Upper lobe of right lung (tissue), 1 donor: ENCODE measurements around the gene ITGB7. TPM values are rescaled to one million over a fixed set of nuclear protein-coding genes. Genes with fewer than 3 reads are reported as not detected.
"Not testable (repeated sequence)": the region's sequence is repeated elsewhere in the genome, so short reads cannot be mapped to it uniquely, and the experiment has no call there.

Experiments
- ATAC-seq: fragments of 200-7000 bp; cut with Tn5 transposase; one replicate; pipeline ENCODE4 v1.9.1; 2020; ENCODE audit warnings: mild to moderate bottlenecking, moderate library complexity
- DNase-seq: peaks from one replicate; pipeline ENCODE4 v3.0.0-alpha.2; 2020
- H3K27ac ChIP-seq: fragments of 200-600 bp; one replicate; pipeline ENCODE4 v1.8.0; 2022
- H3K27me3 ChIP-seq: fragments of 200-600 bp; one replicate; pipeline ENCODE4 v1.8.0; 2022; ENCODE audit warnings: mild to moderate bottlenecking
- H3K36me3 ChIP-seq: fragments of 200-600 bp; one replicate; pipeline ENCODE4 v1.8.0; 2022
- H3K4me1 ChIP-seq: fragments of 200-600 bp; one replicate; pipeline ENCODE4 v1.8.0; 2022
- H3K4me3 ChIP-seq: fragments of 200-600 bp; one replicate; pipeline ENCODE4 v1.8.0; 2022; ENCODE audit warnings: mild to moderate bottlenecking
- H3K9me3 ChIP-seq: fragments of 200-600 bp; one replicate; pipeline ENCODE4 v1.8.0; 2022
- intact Hi-C: fragments of 100-400 bp; cut with DNase I; formaldehyde crosslinking; loops from one replicate; pipeline ENCODE4 v1.11.0; 2022
- total RNA-seq: library from RNA; stranded (reverse); fragmentation: NEBNext Ultra II Directional; extraction: Animal tissue kit (Norgen Biotek cat#: 25700); gene quantifications from one replicate; pipeline ENCODE4 v1.2.1, GENCODE V29; 2021
- TF ChIP-seq, protein P1 (sequence below): fragments of 200-600 bp; IDR thresholded peaks from one replicate; pipeline ENCODE4 v1.8.0; 2022; ENCODE audit warnings: antibody characterized with exemption
- donor health status: DM: no; HTN: yes; CAD: no; lungs with severe emphysema.

The ITGB7 gene
- total RNA-seq, 1 donor from 2014 or later: 7.7 TPM

DNA sequence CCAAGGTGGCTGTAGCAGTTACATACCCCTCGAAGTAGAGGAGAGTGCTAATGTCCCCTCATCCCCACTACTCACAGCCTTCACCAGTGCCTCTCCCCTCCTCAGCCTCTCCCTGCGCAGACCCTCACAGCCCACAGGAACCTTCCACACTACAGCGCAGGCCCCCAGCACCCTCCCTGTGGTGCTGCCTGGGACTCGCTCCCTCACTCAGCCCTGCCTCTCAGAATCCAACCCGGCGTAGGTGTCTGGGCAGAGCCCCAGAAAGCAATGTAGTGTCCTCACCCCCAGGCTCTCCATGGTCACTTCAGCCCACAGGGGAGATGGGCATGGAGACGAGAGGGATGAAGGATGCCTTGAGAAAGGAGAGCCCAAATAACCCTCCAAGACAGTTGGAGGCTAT lies 37.4 kb downstream of the ITGB7 start:
- Histone ChIP-seq H3K4me1 (no peaks in the 10 kb centered on the region), H3K4me3 (no peak overlapping the region), H3K27me3 (no peaks in the 10 kb centered on the region), H3K36me3 (peaks cover 15% of the 10 kb centered on the region), H3K9me3 (no peaks in the 10 kb centered on the region), H3K27ac (no peak overlapping the region)
- intact Hi-C loops: no loop called here
- TF ChIP-seq, protein P1, sequence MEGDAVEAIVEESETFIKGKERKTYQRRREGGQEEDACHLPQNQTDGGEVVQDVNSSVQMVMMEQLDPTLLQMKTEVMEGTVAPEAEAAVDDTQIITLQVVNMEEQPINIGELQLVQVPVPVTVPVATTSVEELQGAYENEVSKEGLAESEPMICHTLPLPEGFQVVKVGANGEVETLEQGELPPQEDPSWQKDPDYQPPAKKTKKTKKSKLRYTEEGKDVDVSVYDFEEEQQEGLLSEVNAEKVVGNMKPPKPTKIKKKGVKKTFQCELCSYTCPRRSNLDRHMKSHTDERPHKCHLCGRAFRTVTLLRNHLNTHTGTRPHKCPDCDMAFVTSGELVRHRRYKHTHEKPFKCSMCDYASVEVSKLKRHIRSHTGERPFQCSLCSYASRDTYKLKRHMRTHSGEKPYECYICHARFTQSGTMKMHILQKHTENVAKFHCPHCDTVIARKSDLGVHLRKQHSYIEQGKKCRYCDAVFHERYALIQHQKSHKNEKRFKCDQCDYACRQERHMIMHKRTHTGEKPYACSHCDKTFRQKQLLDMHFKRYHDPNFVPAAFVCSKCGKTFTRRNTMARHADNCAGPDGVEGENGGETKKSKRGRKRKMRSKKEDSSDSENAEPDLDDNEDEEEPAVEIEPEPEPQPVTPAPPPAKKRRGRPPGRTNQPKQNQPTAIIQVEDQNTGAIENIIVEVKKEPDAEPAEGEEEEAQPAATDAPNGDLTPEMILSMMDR: no peak
- ATAC-seq (peak; percentile 22), DNase-seq (no peak)

DNA sequence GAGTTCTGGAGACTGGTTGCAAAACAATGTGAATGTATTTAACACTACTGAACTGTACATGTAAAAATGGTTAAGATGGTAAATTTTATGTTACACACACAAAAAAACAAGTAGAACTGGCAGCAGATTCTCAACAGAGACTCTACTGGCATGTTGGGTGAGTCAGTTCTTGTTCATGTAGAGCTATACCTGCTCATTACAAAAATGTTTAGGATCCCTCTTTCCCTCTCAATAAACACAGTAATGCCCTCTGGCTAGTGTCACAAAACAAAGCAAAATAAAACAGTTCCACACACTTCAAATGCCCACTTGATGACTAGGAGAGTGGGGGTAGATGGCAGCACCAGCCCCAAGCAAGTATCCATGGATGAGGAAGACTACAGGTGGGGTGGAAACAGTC lies 40.2 kb downstream of the ITGB7 start:
- no peaks in the 10 kb centered on the region for H3K9me3 ChIP-seq
- intact Hi-C loops: no loop called here
- no peaks in the 10 kb centered on the region for H3K4me1 ChIP-seq
- ATAC-seq (no peak), DNase-seq (no peak)
- H3K27me3 ChIP-seq: no peaks in the 10 kb centered on the region
- no peak overlapping the region for H3K4me3 ChIP-seq
- no peak overlapping the region for H3K27ac ChIP-seq
- TF ChIP-seq, protein P1: no peak
- peaks cover 15% of the 10 kb centered on the region for H3K36me3 ChIP-seq

DNA sequence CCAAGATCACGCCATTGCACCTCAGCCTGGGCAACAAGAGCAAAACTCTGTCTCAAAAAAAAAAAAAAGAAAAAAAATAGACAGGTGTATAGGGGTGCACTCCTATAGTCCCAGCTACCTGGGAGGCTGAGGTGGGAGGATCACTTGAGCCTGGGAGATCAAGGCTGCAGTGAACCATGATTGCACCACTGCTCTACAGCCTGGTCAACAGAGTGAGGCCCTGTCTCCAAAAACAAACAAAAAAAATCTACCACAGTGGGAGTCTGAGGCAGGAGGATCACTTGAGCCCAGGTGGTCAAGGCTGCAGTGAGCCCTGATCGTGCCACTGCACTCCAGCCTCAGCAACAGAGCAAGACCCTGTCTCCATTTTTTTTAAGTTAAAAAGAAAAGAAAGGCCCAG lies 44.0 kb downstream of the ITGB7 start:
- not testable (repeated sequence) for H3K27me3 ChIP-seq, H3K4me3 ChIP-seq, DNase-seq, H3K4me1 ChIP-seq, ATAC-seq, H3K36me3 ChIP-seq, H3K27ac ChIP-seq, H3K9me3 ChIP-seq
- intact Hi-C loops: loop anchor here (5.0 kb wide), 1 partner anchor 34 kb away; no protein-coding TSS in a partner anchor

DNA sequence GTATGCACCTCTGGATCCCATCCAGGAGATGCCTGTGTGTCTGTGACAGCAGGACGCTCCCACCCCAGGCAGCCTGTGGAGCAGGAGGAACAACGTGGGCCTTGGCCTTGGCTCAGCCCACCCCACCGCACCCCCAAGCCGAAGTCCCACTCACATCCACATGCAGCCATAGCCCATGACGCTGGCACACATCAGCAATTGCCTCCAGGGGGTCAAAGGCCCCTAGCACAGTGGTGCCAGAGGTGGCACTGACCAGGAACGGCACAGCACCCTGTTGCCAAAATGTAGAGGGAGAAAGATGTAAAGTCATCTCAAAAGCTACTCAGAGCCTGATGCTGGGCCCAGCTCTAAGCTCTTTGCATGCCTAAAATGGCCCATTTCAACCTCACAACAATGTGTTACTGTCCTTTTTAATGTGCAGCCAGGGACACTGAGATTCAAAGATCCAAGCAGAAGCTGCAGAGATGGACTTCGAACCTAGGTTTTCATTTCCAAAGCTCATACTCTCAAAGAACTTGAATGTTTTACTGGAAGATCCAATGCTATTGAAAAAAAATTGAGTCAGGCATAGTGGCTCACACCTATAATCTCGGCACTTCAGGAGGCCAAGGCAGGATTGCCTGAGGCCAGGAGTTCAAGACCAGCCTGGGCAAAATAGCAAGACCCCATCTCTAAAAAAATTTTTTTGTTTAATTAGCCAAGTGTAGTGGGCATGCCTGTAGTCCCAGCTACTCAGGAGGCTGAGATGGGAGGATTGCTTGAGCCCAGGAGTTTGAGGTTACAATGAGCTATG lies 45.7 kb downstream of the ITGB7 start:
- Histone ChIP-seq H3K27me3 (no peaks in the 10 kb centered on the region), H3K4me1 (peaks cover 3% of the 10 kb centered on the region), H3K4me3 (no peak overlapping the region), H3K27ac (no peak overlapping the region), H3K9me3 (no peaks in the 10 kb centered on the region), H3K36me3 (no peaks in the 10 kb centered on the region)
- ATAC-seq (no peak), DNase-seq (no peak)
- intact Hi-C loops: loop anchor here (5.0 kb wide), 1 partner anchor 36 kb away; no protein-coding TSS in a partner anchor
- TF ChIP-seq, protein P1: no peak

DNA sequence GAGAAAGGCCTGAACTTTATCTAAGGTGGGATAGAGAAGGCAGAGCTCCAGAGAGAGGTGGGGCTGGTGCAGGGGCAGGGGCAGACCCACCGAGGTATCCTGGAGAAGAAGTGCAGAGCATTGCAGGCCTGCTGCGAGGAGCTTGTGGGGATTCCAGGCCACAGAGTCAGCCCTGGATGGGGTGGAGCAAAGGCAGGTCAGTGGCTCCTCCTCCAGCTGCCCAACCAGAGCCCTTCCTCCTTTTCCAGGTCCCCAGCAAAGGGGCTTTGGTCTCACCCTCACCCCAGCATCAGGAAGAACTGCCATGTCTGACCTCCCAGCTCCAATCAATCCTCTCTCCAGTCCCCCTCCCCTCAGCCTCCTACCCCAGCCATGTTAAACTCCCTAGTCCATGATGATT lies 46.4 kb downstream of the ITGB7 start:
- TF ChIP-seq, protein P1: no peak
- no peak overlapping the region for H3K27ac ChIP-seq
- no peaks in the 10 kb centered on the region for H3K27me3 ChIP-seq
- peaks cover 3% of the 10 kb centered on the region for H3K4me1 ChIP-seq
- H3K9me3 ChIP-seq: no peaks in the 10 kb centered on the region
- no peak overlapping the region for H3K4me3 ChIP-seq
- H3K36me3 ChIP-seq: no peaks in the 10 kb centered on the region
- intact Hi-C loops: loop anchor here (5.0 kb wide), 1 partner anchor 37 kb away; no protein-coding TSS in a partner anchor
- no peak for ATAC-seq
- DNase-seq: no peak

DNA sequence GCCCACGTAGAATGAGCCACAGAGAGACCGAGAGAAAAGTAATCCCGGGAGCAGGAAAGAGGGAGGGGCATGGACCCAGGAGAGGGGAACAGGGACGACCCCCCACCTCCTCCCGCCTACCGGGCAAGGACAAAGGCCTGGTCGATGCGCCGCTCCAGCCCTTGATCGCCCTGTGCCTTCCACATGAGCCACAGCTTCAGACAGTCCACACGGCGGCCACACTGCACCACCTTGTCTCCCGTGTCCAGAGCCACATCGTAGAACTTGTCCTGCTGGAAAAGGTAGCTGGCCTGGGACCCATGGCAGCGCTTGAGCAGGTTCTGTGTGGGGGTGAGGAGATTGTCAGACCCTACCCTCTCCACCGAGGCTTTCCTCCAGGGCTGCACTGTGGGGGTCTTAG lies 47.1 kb downstream of the ITGB7 start:
- H3K36me3 ChIP-seq: no peaks in the 10 kb centered on the region
- no peak for DNase-seq
- peak; percentile 20 for ATAC-seq
- no peak overlapping the region for H3K4me3 ChIP-seq
- H3K27ac ChIP-seq: no peak overlapping the region
- H3K4me1 ChIP-seq: peaks cover 3% of the 10 kb centered on the region
- no peaks in the 10 kb centered on the region for H3K9me3 ChIP-seq
- H3K27me3 ChIP-seq: no peaks in the 10 kb centered on the region
- intact Hi-C loops: loop anchor here (5.0 kb wide), 1 partner anchor 37 kb away; no protein-coding TSS in a partner anchor
- TF ChIP-seq, protein P1: no peak
